Type B pancreatic cell (in vitro differentiated cells): Measurements from ENCODE around the gene TMEM178B. TPM values are rescaled to one million over a fixed set of nuclear protein-coding genes. Genes with fewer than 3 reads are reported as not detected.

ENCODE experiments used
- DNase-seq: peaks from one replicate; pipeline ENCODE4 v3.0.0; 2021; ENCODE audit warnings: mixed read lengths; ENCODE audit not compliant: unreplicated experiment; ENCODE audit errors: extremely low spot score
- H3K27ac Mint-ChIP-seq: 2 replicates; pipeline ENCODE4 v1.8.0; 2021; ENCODE audit warnings: mild to moderate bottlenecking, mixed read lengths
- H3K27me3 Mint-ChIP-seq: 2 replicates; pipeline ENCODE4 v1.8.0; 2021; ENCODE audit warnings: mixed read lengths
- H3K36me3 Mint-ChIP-seq: 2 replicates; pipeline ENCODE4 v1.8.0; 2021; ENCODE audit warnings: mixed read lengths
- H3K4me1 Mint-ChIP-seq: one replicate; pipeline ENCODE4 v1.8.0; 2021; ENCODE audit warnings: mixed read lengths; ENCODE audit not compliant: unreplicated experiment
- H3K4me3 Mint-ChIP-seq: 2 replicates; pipeline ENCODE4 v1.8.0; 2021; ENCODE audit warnings: mild to moderate bottlenecking, mixed read lengths
- H3K9me3 Mint-ChIP-seq: 2 replicates; pipeline ENCODE4 v1.8.0; 2021; ENCODE audit warnings: mixed read lengths
- CTCF ChIP-seq: fragments of 200-600 bp; sonication (generic); conservative IDR thresholded peaks from 2 replicates; pipeline ENCODE4 v1.5.0; 2021; ENCODE audit warnings: antibody characterized with exemption, mild to moderate bottlenecking
- total RNA-seq: library from RNA; stranded (reverse); gene quantifications from 2 replicates; pipeline ENCODE4 v1.2.1, GENCODE V29; 2021; ENCODE audit warnings: low replicate concordance

The TMEM178B gene
- total RNA-seq, 1 donor from 2014 or later: 8.7 TPM

- no peaks in the 10 kb centered on the region for H3K4me1 Mint-ChIP-seq
- no peak overlapping the region for H3K4me3 Mint-ChIP-seq
- H3K36me3 Mint-ChIP-seq: no peaks in the 10 kb centered on the region
- TF ChIP-seq CTCF: no peak
- H3K9me3 Mint-ChIP-seq: no peaks in the 10 kb centered on the region
- no peak overlapping the region for H3K27ac Mint-ChIP-seq
- DNase-seq: no peak
- H3K27me3 Mint-ChIP-seq: peaks cover 2% of the 10 kb centered on the region
Observed at GRCh38 chr7:141039376-141039775, 34.5 kb upstream of the TMEM178B start.

- no peak for TF ChIP-seq CTCF
- no peaks in the 10 kb centered on the region for H3K36me3 Mint-ChIP-seq
- peaks cover 3% of the 10 kb centered on the region for H3K27me3 Mint-ChIP-seq
- H3K4me1 Mint-ChIP-seq: no peaks in the 10 kb centered on the region
- no peak overlapping the region for H3K4me3 Mint-ChIP-seq
- H3K9me3 Mint-ChIP-seq: no peaks in the 10 kb centered on the region
- no peak overlapping the region for H3K27ac Mint-ChIP-seq
- no peak for DNase-seq
Observed at GRCh38 chr7:141042222-141043193, 31.4 kb upstream of the TMEM178B start.

- Mint-ChIP-seq H3K4me3 (no peak overlapping the region), H3K36me3 (no peaks in the 10 kb centered on the region), H3K4me1 (no peaks in the 10 kb centered on the region), H3K27me3 (peaks cover 3% of the 10 kb centered on the region), H3K9me3 (no peaks in the 10 kb centered on the region), H3K27ac (no peak overlapping the region)
- no peak for DNase-seq
- TF ChIP-seq CTCF: no peak
Observed at GRCh38 chr7:141043616-141044015, 30.2 kb upstream of the TMEM178B start.

GRCh38 chr7:141045126-141045841 lies 28.6 kb upstream of the TMEM178B start:
- no peaks in the 10 kb centered on the region for H3K9me3 Mint-ChIP-seq
- H3K4me3 Mint-ChIP-seq: no peak overlapping the region
- no peak for TF ChIP-seq CTCF
- no peaks in the 10 kb centered on the region for H3K36me3 Mint-ChIP-seq
- no peak overlapping the region for H3K27ac Mint-ChIP-seq
- no peaks in the 10 kb centered on the region for H3K4me1 Mint-ChIP-seq
- no peak for DNase-seq
- H3K27me3 Mint-ChIP-seq: peaks cover 7% of the 10 kb centered on the region

GRCh38 chr7:141045842-141046620 lies 27.8 kb upstream of the TMEM178B start:
- DNase-seq: no peak
- no peak overlapping the region for H3K4me3 Mint-ChIP-seq
- no peaks in the 10 kb centered on the region for H3K4me1 Mint-ChIP-seq
- no peak overlapping the region for H3K27ac Mint-ChIP-seq
- H3K36me3 Mint-ChIP-seq: no peaks in the 10 kb centered on the region
- peaks cover 7% of the 10 kb centered on the region for H3K27me3 Mint-ChIP-seq
- TF ChIP-seq CTCF: no peak
- no peaks in the 10 kb centered on the region for H3K9me3 Mint-ChIP-seq
